K562 (cell line): ENCODE measurements around the gene MSS51. TPM values are rescaled to one million over a fixed set of nuclear protein-coding genes. Genes with fewer than 3 reads are reported as not detected.
A peak's percentile ranks its signal among the peaks of the same experiment; 100 is the strongest.

ENCODE experiments used
- ARID2 ChIP-seq: fragments of 450-650 bp; IDR thresholded peaks from 2 replicates; pipeline ENCODE4 v1.6.1; 2017; ENCODE audit warnings: antibody characterized with exemption, mild to moderate bottlenecking
- CGGBP1 ChIP-seq: fragments of 250-450 bp; sonication (Bioruptor Pico); IDR thresholded peaks from 2 replicates; pipeline ENCODE4 v1.9.0; 2021; ENCODE audit warnings: mild to moderate bottlenecking
- E2F3 ChIP-seq: fragments of 250-450 bp; sonication (Bioruptor Pico); IDR thresholded peaks from 2 replicates; pipeline ENCODE4 v1.4.0; 2020; ENCODE audit warnings: mild to moderate bottlenecking
- EGR1 ChIP-seq: fragments of 450-650 bp; conservative IDR thresholded peaks from 2 replicates; pipeline ENCODE4 v1.6.1; 2017; ENCODE audit warnings: mild to moderate bottlenecking
- FOS ChIP-seq: IDR thresholded peaks from 3 replicates; pipeline ENCODE4 v1.6.1; 2011; ENCODE audit not compliant: insufficient read length; ENCODE audit errors: extremely low read depth
- GABPB1 ChIP-seq: sonication (generic); formaldehyde crosslinking; IDR thresholded peaks from 2 replicates; pipeline ENCODE4 v1.8.0; 2022; ENCODE audit warnings: mild to moderate bottlenecking, missing genetic modification reagents
- GATAD2B ChIP-seq: fragments of 450-650 bp; IDR thresholded peaks from 2 replicates; pipeline ENCODE4 v1.6.1; 2017; ENCODE audit warnings: mild to moderate bottlenecking, borderline replicate concordance
- HDAC1 ChIP-seq, 2 experiments: fragments of 450-650 bp; IDR thresholded peaks; 2 replicates each; pipeline ENCODE4 v1.6.1; 2016 to 2017; ENCODE audit warnings: inconsistent platforms in 1 of 2, mild to moderate bottlenecking in 1 of 2, moderate library complexity in 1 of 2
- HDAC8 ChIP-seq: fragments of 450-650 bp; IDR thresholded peaks from 2 replicates; pipeline ENCODE4 v1.6.1; 2016; ENCODE audit warnings: mild to moderate bottlenecking, missing genetic modification characterization, moderate library complexity, missing compliant biosample characterization
- HNRNPK ChIP-seq: fragments of 200-400 bp; formaldehyde crosslinking; IDR thresholded peaks from one replicate; pipeline ENCODE4 v1.6.1; 2018; ENCODE audit warnings: mild to moderate bottlenecking, low read depth, low read length; ENCODE audit not compliant: poor library complexity, severe bottlenecking
- KDM5B ChIP-seq: fragments of 200-600 bp; sonication (generic); IDR thresholded peaks from 2 replicates; pipeline ENCODE4 v1.6.1; 2012; ENCODE audit warnings: low read depth, mild to moderate bottlenecking, moderate library complexity, low read length, control low read depth, inconsistent platforms; ENCODE audit not compliant: insufficient replicate concordance
- KLF6 ChIP-seq: fragments of 250-450 bp; sonication (Bioruptor Pico); IDR thresholded peaks from 2 replicates; pipeline ENCODE4 v1.4.0; 2020; ENCODE audit warnings: mild to moderate bottlenecking, moderate library complexity, borderline replicate concordance
- LEF1 ChIP-seq: fragments of 450-650 bp; IDR thresholded peaks from 2 replicates; pipeline ENCODE4 v1.6.1; 2016; ENCODE audit warnings: mild to moderate bottlenecking
- MXD1 ChIP-seq: fragments of 250-450 bp; sonication (Bioruptor Pico); IDR thresholded peaks from 2 replicates; pipeline ENCODE4 v1.8.0; 2021; ENCODE audit warnings: borderline replicate concordance, mild to moderate bottlenecking, moderate library complexity; ENCODE audit not compliant: poor library complexity, severe bottlenecking
- NR2C1 ChIP-seq, 2 experiments: fragments of 450-650 bp; IDR thresholded peaks; 2 replicates each; pipeline ENCODE4 v1.6.1; 2017; ENCODE audit warnings: mild to moderate bottlenecking in 2 of 2, antibody characterized with exemption in 1 of 2, inconsistent platforms in 1 of 2, missing compliant biosample characterization in 1 of 2, missing genetic modification characterization in 1 of 2
- PCBP1 ChIP-seq: fragments of 200-400 bp; formaldehyde crosslinking; IDR thresholded peaks from 2 replicates; pipeline ENCODE4 v1.6.1; 2018; ENCODE audit warnings: mild to moderate bottlenecking, low read depth, low read length; ENCODE audit not compliant: poor library complexity, severe bottlenecking
- POLR2G ChIP-seq: fragments of 200-400 bp; formaldehyde crosslinking; IDR thresholded peaks from 2 replicates; pipeline ENCODE4 v1.6.1; 2017; ENCODE audit warnings: low read depth, mild to moderate bottlenecking, antibody characterized with exemption, low read length, moderate library complexity
- RUNX1 ChIP-seq: sonication (generic); IDR thresholded peaks from 2 replicates; pipeline ENCODE4 v1.6.1; 2016; ENCODE audit warnings: antibody characterized with exemption, low read depth
- SIRT6 ChIP-seq: IDR thresholded peaks from one replicate; pipeline ENCODE4 v1.6.1; 2012; ENCODE audit warnings: low read depth, mild to moderate bottlenecking, control low read depth, inconsistent platforms, low read length, moderate library complexity
- SP1 ChIP-seq: sonication (generic); formaldehyde crosslinking; IDR thresholded peaks from 2 replicates; pipeline ENCODE4 v1.8.1; 2022; ENCODE audit warnings: mild to moderate bottlenecking, missing genetic modification reagents
- SRSF9 ChIP-seq: fragments of 200-400 bp; formaldehyde crosslinking; IDR thresholded peaks from 2 replicates; pipeline ENCODE4 v1.6.1; 2017; ENCODE audit warnings: low read depth, low read length, borderline replicate concordance
- STAG1 ChIP-seq: sonication (generic); formaldehyde crosslinking; IDR thresholded peaks from 2 replicates; pipeline ENCODE4 v1.5.0; 2020; ENCODE audit warnings: missing genetic modification reagents, borderline replicate concordance
- TCFL5 ChIP-seq: fragments of 250-450 bp; sonication (Bioruptor Pico); conservative IDR thresholded peaks from 2 replicates; pipeline ENCODE4 v1.6.1; 2021; ENCODE audit warnings: mild to moderate bottlenecking, moderate library complexity, matching md5 sums
- TEAD1 ChIP-seq, 2 experiments: fragments of 450-650 bp in 1 of 2; sonication (generic) in 1 of 2; formaldehyde crosslinking; IDR thresholded peaks; 2 replicates each; pipeline versions ENCODE4 v1.4.0 to v1.8.0; 2020 to 2022; ENCODE audit warnings: mild to moderate bottlenecking in 2 of 2, missing genetic modification reagents in 1 of 2
- ZFP36 ChIP-seq: fragments of 150-350 bp; IDR thresholded peaks from 2 replicates; pipeline ENCODE4 v1.6.1; 2018; ENCODE audit warnings: low read length, low read depth; ENCODE audit not compliant: partially characterized antibody
- ZKSCAN3 ChIP-seq: fragments of 250-450 bp; sonication (Bioruptor Pico); IDR thresholded peaks from 2 replicates; pipeline ENCODE4 v1.4.0; 2020
- ZNF12 ChIP-seq: sonication (generic); formaldehyde crosslinking; IDR thresholded peaks from 2 replicates; pipeline ENCODE4 v1.4.0; 2020; ENCODE audit warnings: mild to moderate bottlenecking, missing genetic modification reagents
- ZNF717 ChIP-seq: fragments of 250-450 bp; sonication (Bioruptor Pico); IDR thresholded peaks from 2 replicates; pipeline ENCODE4 v1.5.0; 2021
- polyA plus RNA-seq, 8 experiments: library from polyadenylated mRNA; depleted of rRNA in 4 of 8; stranded (reverse) in 5 of 8; unstranded in 3 of 8; fragments of >200 nt; fragmentation: Nextera tagmentation in 2 of 8; fragmentation: Illumina TruSeq in 1 of 8; extraction: Ambion mirVana in 2 of 8; extraction: Trizol in 1 of 8; gene quantifications; 2 replicates each; pipeline versions ENCODE4 v1.2.1 to v1.2.3, GENCODE V29; 2011 to 2014; ENCODE audit warnings: inconsistent platforms in 1 of 8, missing spikeins in 1 of 8
- total RNA-seq, 7 experiments: library from RNA; depleted of rRNA in 6 of 7; stranded (reverse); fragments of >200 nt in 6 of 7; fragmentation: Illumina TruSeq in 2 of 7; extraction: Trizol in 2 of 7; gene quantifications; 2 replicates each; pipeline versions ENCODE4 v1.2.1 to v1.2.3, GENCODE V29; 2011 to 2021; ENCODE audit warnings: low replicate concordance in 1 of 7
- TF ChIP-seq, protein P1 (sequence below): sonication (generic); formaldehyde crosslinking; IDR thresholded peaks from 2 replicates; pipeline ENCODE4 v1.8.0; 2022; ENCODE audit warnings: mild to moderate bottlenecking, missing genetic modification reagents

The MSS51 gene
- total and polyA plus RNA-seq, 9 of the 15 experiments (the other 6 are each of a cell fraction or from before 2014, with no cell fraction given), result 0.28 to 1.8 (median 1.2) TPM

- TF ChIP-seq, protein P1, sequence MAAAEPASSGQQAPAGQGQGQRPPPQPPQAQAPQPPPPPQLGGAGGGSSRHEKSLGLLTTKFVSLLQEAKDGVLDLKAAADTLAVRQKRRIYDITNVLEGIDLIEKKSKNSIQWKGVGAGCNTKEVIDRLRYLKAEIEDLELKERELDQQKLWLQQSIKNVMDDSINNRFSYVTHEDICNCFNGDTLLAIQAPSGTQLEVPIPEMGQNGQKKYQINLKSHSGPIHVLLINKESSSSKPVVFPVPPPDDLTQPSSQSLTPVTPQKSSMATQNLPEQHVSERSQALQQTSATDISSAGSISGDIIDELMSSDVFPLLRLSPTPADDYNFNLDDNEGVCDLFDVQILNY (CRISPR knock-in tag), result no peak; the same call in 1 of the 2 replicates
- TF ChIP-seq LEF1 (no peak; the same call in 1 of the 2 replicates), ARID2 (0 out of 2 replicates have a peak, but pooled peaks have one; percentile 49), ZKSCAN3 (CRISPR knock-in tag) (no peak), ZFP36 (no peak), CGGBP1 (CRISPR knock-in tag) (no peak), TCFL5 (CRISPR knock-in tag) (no peak), EGR1 (peak; percentile 95), GATAD2B (no peak; the same call in 1 of the 2 replicates), ZNF12 (CRISPR knock-in tag) (no peak), STAG1 (CRISPR knock-in tag) (no peak), SIRT6 (no peak), HDAC1 (IDR thresholded peaks at IDR 0.05) (peak; percentile 58 to 95; a peak in 3 of 4 replicates), ZNF717 (CRISPR knock-in tag) (no peak), KDM5B (peak; percentile 69), GABPB1 (peak; percentile 81), TEAD1 (CRISPR knock-in tag; IDR thresholded peaks at IDR 0.05) (peak in 1 of 2 experiments; percentile 93; a peak in 2 of 4 replicates), SP1 (CRISPR knock-in tag) (peak; percentile 95), E2F3 (peak; percentile 8; the same call in 1 of the 2 replicates), HNRNPK (peak; percentile 75), PCBP1 (peak; percentile 91), RUNX1 (no peak), POLR2G (peak; percentile 97), SRSF9 (no peak), KLF6 (CRISPR knock-in tag) (no peak), MXD1 (CRISPR knock-in tag) (no peak), FOS (no peak), NR2C1 (IDR thresholded peaks at IDR 0.05) (peak; percentile 26; the same call in 1 of the 2 replicates), NR2C1 (tag; IDR thresholded peaks at IDR 0.05) (peak; percentile 46; the same call in 1 of the 2 replicates), HDAC8 (tag) (no peak)
These were observed 19.7 kb downstream of the MSS51 start, which contains the start of gene ANXA7 (continued) for GRCh38 chr10:73413528-73414229.
